Lower leg skin (tissue), 3 donors: ENCODE measurements around the gene ASB5.

Experiments
- POLR2A ChIP-seq, 2 donors: fragments of 450-650 bp; IDR thresholded peaks; one replicate each; pipeline ENCODE4 v1.6.1; 2016 to 2017; ENCODE audit warnings: antibody characterized with exemption in 2 of 2, mild to moderate bottlenecking in 1 of 2, moderate library complexity in 1 of 2
- TF ChIP-seq, protein P1 (sequence below), 3 donors: fragments of 450-650 bp; IDR thresholded peaks; one replicate each; pipeline ENCODE4 v1.5.1; 2016; ENCODE audit warnings: antibody characterized with exemption in 3 of 3, mild to moderate bottlenecking in 3 of 3, moderate library complexity in 2 of 3

DNA sequence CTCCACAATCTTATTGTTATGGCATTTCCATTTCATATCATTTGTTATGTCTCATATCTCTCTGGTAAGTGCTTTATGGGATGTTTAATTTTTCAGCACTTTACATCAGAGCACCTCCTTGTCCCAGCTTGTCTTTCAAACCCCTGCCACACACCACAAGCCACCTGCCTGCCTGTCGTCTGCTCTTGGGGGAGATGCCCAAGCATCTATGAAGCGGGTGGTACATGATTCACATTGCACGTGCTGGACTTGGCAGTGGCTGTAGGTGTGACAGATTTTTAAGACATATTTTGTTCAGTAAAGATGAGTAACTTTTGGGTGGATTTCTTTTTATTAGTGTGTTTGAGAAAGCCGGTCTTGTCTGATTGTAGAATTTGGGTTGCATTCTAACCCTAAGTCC is 59.5 kb downstream of the ASB5 start:
- TF ChIP-seq POLR2A (IDR thresholded peaks at IDR 0.05): no peak
- TF ChIP-seq, protein P1, sequence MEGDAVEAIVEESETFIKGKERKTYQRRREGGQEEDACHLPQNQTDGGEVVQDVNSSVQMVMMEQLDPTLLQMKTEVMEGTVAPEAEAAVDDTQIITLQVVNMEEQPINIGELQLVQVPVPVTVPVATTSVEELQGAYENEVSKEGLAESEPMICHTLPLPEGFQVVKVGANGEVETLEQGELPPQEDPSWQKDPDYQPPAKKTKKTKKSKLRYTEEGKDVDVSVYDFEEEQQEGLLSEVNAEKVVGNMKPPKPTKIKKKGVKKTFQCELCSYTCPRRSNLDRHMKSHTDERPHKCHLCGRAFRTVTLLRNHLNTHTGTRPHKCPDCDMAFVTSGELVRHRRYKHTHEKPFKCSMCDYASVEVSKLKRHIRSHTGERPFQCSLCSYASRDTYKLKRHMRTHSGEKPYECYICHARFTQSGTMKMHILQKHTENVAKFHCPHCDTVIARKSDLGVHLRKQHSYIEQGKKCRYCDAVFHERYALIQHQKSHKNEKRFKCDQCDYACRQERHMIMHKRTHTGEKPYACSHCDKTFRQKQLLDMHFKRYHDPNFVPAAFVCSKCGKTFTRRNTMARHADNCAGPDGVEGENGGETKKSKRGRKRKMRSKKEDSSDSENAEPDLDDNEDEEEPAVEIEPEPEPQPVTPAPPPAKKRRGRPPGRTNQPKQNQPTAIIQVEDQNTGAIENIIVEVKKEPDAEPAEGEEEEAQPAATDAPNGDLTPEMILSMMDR (IDR thresholded peaks at IDR 0.05): no peak
